Heart right ventricle (tissue), 16 donors: ENCODE data around the gene CNIH2. TPM values are rescaled to one million over a fixed set of nuclear protein-coding genes. Genes with fewer than 3 reads are reported as not detected.

Experiments used
- ATAC-seq, 8 donors: fragments of 200-7000 bp; cut with Tn5 transposase; one replicate each; pipeline ENCODE4 v1.9.1; 2020; ENCODE audit warnings: mild to moderate bottlenecking in 8 of 8, moderate library complexity in 8 of 8, moderate number of reproducible peaks in 1 of 8
- DNase-seq, 2 donors: peaks; one replicate each; pipeline ENCODE4 v3.0.0-alpha.2; 2020
- H3K27ac ChIP-seq, 10 donors: fragments of 200-600 bp; sonication (generic) in 2 of 10; one replicate each; pipeline versions ENCODE4 v1.5.0 to v1.8.0; 2020 to 2022; ENCODE audit warnings: mild to moderate bottlenecking in 3 of 10
- H3K27me3 ChIP-seq, 7 donors: fragments of 200-600 bp; one replicate each; pipeline ENCODE4 v1.8.0; 2021 to 2022; ENCODE audit warnings: mild to moderate bottlenecking in 2 of 7
- H3K36me3 ChIP-seq, 9 donors: fragments of 200-600 bp; sonication (generic) in 1 of 9; one replicate each; pipeline versions ENCODE4 v1.5.0 to v1.8.0; 2020 to 2022; ENCODE audit warnings: mild to moderate bottlenecking in 2 of 9
- H3K4me1 ChIP-seq, 9 donors: fragments of 200-600 bp; sonication (generic) in 1 of 9; one replicate each; pipeline versions ENCODE4 v1.5.0 to v1.8.0; 2020 to 2022; ENCODE audit warnings: mild to moderate bottlenecking in 4 of 9
- H3K4me3 ChIP-seq, 10 donors: fragments of 200-600 bp; sonication (generic) in 2 of 10; one replicate each; pipeline versions ENCODE4 v1.5.0 to v1.8.0; 2020 to 2022; ENCODE audit warnings: mild to moderate bottlenecking in 7 of 10, moderate library complexity in 2 of 10
- H3K9me3 ChIP-seq, 11 donors: fragments of 200-600 bp in 10 of 11; sonication (generic) in 2 of 11; one replicate each; pipeline versions ENCODE4 v1.5.0 to v1.8.0; 2013 to 2022; ENCODE audit warnings: mild to moderate bottlenecking in 2 of 11, control low read depth in 1 of 11, moderate library complexity in 1 of 11
- WGBS, 2 donors: extraction: QIAGEN DNeasy Blood & Tissue Kit; methylation state at CpG; one replicate each; pipeline ENCODE4 v1.1.7; 2013; ENCODE audit warnings: inconsistent platforms in 1 of 2; 5-methylcytosine and 5-hydroxymethylcytosine counted together
- intact Hi-C, 10 donors: fragments of 100-400 bp; cut with DNase I; formaldehyde crosslinking; loops; one replicate each; pipeline versions ENCODE4 v1.11.1 to v1.14.2; 2022
- polyA plus RNA-seq, 2 donors: library from polyadenylated mRNA; stranded (reverse); fragments of 200-250 nt; gene quantifications; one replicate each; pipeline ENCODE4 v1.2.3, GENCODE V29; 2013
- total RNA-seq, 10 donors: library from RNA; stranded (reverse); fragmentation: NEBNext Ultra II Directional in 3 of 10; extraction: Animal tissue kit (Norgen Biotek cat#: 25700) in 3 of 10; gene quantifications; one replicate each; pipeline versions ENCODE4 v1.2.1 to v1.2.4, GENCODE V29; 2021 to 2023
- TF ChIP-seq, protein P1 (sequence below), 9 donors: fragments of 200-600 bp; sonication (generic) in 2 of 9; IDR thresholded peaks; one replicate each; pipeline versions ENCODE4 v1.5.0 to v1.8.0; 2021 to 2022; ENCODE audit warnings: antibody characterized with exemption in 9 of 9, mild to moderate bottlenecking in 5 of 9, moderate library complexity in 1 of 9
- donor health status: Arrhythmogenic right ventricular cardiomyopathy.
- donor health status: ischemic (EF 13 %, LVEDD 7.1; RV severe dilation, severe dysfunction).
- donor health status: healthy with polysubstance abuse.
- donor health status: DM: no; HTN: yes; CAD: no.
- donor health status: DM: no; HTN: no; CAD: no.
- donor health status: ischemic (EF 25% LVEDD 6.9; RV normal size, moderate dysfunction).
- donor health status: ischemic (EF 25% LVEDD 5.7; RV mildly dilated, moderate dysfunction).
- donor health status: healthy.
- donor health status: DM: yes; HTN: yes; CAD: no.
- donor health status: Ischemic cardiomyopathy.
- donor health status: ischemic (EF 35%, LVEDD 5.7; RV mildly dilated, moderate dysfunction).
- donor health status: nonischemic (EF 11% LVEDD 7.7; RV severe dilation, severe dysfunction).
- donor health status: DM: yes; HTN: yes; CAD: no.
- donor health status: PGD.
- donor health status: ischemic (EF 29% LVEDD 5.4; RV normal size, mild dysfunction).
- donor health status: nonischemic (EF 23%, LVEDD 6.1; RV moderate dilation, normal function).

CNIH2 gene
- total and polyA plus RNA-seq, 12 donors = 0.06 to 0.57 (median 0.45) TPM; not detected in 7

DNA sequence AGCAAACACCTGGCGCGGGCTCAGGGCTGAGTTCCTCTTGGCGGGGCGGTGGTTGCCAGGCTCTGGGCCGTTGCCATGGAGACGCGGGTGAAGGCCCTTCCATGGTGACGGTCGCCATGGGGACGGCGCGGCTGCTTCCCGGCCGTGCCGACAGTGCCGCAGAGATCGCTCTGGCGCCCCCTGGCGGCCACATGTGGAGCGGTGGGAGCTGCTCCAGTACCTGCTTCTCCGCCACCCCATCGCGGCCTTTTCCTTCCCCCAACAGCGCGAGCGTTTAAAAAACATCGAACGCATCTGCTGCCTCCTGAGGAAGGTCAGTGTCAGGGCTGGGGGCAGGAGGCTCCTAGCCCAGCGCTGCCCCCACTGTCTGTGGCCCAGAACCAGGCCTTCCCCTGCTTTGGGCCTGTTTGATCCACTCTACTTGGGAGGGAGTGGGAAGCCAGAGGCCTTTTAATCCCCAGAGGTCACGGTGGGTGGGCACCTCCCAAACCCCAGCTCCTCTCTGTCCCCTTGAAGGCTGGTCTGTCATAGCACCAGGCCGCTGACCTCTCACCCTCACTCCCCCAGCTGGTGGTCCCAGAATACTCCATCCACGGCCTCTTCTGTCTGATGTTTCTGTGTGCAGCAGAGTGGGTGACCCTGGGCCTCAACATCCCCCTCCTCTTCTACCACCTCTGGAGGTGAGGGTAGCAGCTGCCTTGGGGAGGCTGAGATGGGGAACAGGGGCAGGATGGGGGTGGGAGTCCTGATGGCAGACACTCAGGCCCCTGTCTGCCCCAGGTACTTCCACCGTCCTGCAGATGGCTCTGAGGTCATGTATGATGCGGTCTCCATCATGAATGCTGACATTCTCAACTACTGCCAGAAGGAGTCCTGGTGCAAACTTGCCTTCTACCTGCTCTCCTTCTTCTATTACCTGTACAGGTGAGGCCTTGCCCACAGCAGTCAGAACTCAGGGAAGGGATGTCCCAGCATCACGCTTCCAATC lies 4.8 kb downstream of the CNIH2 start:
- Histone ChIP-seq H3K36me3 (peaks cover 0 to 15% (median 0%) of the 10 kb centered on the region in 9 donors), H3K4me3 (no peak overlapping the region), H3K9me3 (no peaks in the 10 kb centered on the region), H3K4me1 (peaks cover 5 to 56% (median 28%) of the 10 kb centered on the region in 9 donors), H3K27me3 (peaks cover 0 to 6% (median 0%) of the 10 kb centered on the region in 7 donors), H3K27ac (peak overlapping the region in 2 of 10 donors; percentile 0 to 21)
- DNase-seq = peak; percentile 96 to 98
- peak; percentile 80 to 94 (median 88) for ATAC-seq
- TF ChIP-seq, protein P1, sequence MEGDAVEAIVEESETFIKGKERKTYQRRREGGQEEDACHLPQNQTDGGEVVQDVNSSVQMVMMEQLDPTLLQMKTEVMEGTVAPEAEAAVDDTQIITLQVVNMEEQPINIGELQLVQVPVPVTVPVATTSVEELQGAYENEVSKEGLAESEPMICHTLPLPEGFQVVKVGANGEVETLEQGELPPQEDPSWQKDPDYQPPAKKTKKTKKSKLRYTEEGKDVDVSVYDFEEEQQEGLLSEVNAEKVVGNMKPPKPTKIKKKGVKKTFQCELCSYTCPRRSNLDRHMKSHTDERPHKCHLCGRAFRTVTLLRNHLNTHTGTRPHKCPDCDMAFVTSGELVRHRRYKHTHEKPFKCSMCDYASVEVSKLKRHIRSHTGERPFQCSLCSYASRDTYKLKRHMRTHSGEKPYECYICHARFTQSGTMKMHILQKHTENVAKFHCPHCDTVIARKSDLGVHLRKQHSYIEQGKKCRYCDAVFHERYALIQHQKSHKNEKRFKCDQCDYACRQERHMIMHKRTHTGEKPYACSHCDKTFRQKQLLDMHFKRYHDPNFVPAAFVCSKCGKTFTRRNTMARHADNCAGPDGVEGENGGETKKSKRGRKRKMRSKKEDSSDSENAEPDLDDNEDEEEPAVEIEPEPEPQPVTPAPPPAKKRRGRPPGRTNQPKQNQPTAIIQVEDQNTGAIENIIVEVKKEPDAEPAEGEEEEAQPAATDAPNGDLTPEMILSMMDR (IDR thresholded peaks at IDR 0.05) = peak; percentile 83 to 99 (median 99)
- WGBS, 2 donors = 15% methylated on average over 30 to 35 of the region's 35 CpGs
- intact Hi-C loops = loop anchor here in 7 of 10 donors (1.0 to 10.0 kb wide), 4 partner anchors 58 to 60 kb away; no protein-coding TSS in a partner anchor

DNA sequence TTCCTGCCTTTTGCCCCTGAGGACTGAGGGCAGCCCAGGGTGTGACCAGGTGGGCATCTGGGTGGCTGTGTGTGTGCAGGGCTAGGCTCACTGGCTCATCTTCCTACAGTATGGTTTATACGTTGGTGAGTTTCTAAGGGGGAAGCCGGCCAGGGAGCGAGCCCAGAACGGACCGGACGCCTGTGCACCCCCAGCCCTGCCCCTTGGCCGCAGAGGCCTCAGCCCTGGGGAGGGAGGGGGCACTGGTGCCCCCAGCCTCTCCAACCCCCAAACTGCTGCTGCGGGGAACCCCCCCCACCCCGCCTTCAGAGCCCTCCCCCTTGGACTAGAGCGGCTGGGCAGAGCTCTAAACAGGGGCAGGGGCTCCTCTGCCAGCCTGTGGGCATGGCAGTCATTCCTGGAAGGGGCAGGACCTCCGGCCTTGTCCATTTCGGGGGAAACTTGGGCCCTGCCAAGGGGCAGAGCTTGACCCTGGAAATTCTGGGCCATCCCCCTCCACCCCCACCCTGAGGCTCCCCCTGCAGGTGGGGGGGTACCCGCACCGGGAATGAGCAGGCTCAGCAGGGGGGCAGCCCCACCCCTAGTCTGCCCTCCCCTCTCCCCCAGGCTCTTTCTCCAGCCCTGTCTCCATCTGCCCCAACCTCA lies 5.6 kb downstream of the CNIH2 start:
- intact Hi-C loops = loop anchor here in 6 of 10 donors (2.0 to 10.0 kb wide), 3 partner anchors 59 to 61 kb away; no protein-coding TSS in a partner anchor
- ATAC-seq (no peak), DNase-seq (no peak)
- TF ChIP-seq, protein P1 (IDR thresholded peaks at IDR 0.05) = peak in 1 of 9 donors; percentile 9
- peaks cover 8 to 59% (median 31%) of the 10 kb centered on the region in 9 donors for H3K4me1 ChIP-seq
- no peak overlapping the region for H3K4me3 ChIP-seq
- peaks cover 0 to 15% (median 0%) of the 10 kb centered on the region in 9 donors for H3K36me3 ChIP-seq
- peaks cover 0 to 6% (median 0%) of the 10 kb centered on the region in 7 donors for H3K27me3 ChIP-seq
- H3K9me3 ChIP-seq = no peaks in the 10 kb centered on the region
- H3K27ac ChIP-seq = no peak overlapping the region
- 73 to 89% methylated on average over 14 of the region's 14 CpGs for WGBS, 2 donors

DNA sequence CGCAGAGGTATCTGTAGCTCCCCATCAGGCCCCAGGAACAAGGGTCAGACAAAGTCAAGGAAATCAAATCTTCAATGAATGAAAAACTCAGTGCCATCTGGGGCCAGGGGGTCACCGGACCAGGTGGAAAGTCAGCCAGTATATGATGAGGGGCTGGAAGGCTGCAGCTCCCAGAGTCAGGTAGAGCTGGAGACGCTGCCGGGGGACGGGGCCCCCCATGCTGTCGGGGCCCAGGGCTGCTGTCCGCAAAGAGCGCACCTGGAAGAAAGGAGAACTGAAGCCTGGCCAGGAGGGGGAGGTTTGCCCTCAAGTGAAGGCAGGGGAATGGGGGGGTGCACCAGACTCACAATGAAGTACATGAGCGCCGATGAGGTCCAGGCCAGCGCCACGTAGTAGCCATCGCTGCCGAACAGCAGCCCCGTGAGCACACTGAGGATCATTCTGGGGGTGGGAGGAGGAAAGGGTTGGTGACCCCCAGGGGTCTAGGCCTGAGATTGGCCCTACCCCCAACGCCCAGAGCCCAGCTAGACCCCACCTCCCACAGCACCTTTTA lies 6.6 kb downstream of the CNIH2 start:
- TF ChIP-seq, protein P1 (IDR thresholded peaks at IDR 0.05) = no peak
- Histone ChIP-seq H3K27ac (peak overlapping the region in 1 of 10 donors; percentile 63), H3K27me3 (peaks cover 0 to 4% (median 0%) of the 10 kb centered on the region in 7 donors), H3K4me1 (peaks cover 8 to 55% (median 35%) of the 10 kb centered on the region in 9 donors), H3K9me3 (no peaks in the 10 kb centered on the region), H3K36me3 (peaks cover 0 to 15% (median 0%) of the 10 kb centered on the region in 9 donors), H3K4me3 (no peak overlapping the region)
- no peak for ATAC-seq
- DNase-seq = no peak
- WGBS, 2 donors = 94 to 96% methylated on average over 16 of the region's 16 CpGs
- intact Hi-C loops = loop anchor here in 4 of 10 donors (2.0 to 10.0 kb wide), 3 partner anchors 60 to 62 kb away; no protein-coding TSS in a partner anchor
